CD4-positive, alpha-beta T cell treated with Interleukin-21 for 1 hour (primary cell): Measurements from ENCODE around the gene OCRL.

ENCODE experiments used
- DNase-seq: peaks from one replicate; pipeline ENCODE4 v3.0.0-alpha.2; 2020

Gene OCRL

GRCh38 chrX:129638917-129639316 lies 98.9 kb downstream of the OCRL start:
- DNase-seq = no peak

- no peak for DNase-seq
Measured at GRCh38 chrX:129640737-129641136, 100.7 kb downstream of the OCRL start.

DNA sequence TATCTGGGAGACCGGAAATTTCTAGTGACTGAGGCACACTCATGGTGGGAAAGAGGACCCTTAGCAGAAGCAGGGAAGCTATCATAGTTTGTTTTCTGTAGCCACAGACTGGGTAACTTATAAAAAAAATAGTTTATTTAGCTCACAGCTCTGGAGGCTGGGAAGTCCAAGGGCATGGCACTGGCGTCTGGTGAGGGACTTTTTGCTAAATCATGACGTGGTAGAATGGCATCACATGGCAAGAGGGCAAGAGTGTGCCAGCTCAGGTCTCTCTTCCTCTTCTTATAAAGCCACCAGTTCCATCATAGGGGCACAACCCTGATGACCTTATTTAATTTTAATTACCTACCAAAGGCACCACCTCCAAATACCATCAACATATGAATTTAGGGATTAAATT lies 101.4 kb downstream of the OCRL start:
- no peak for DNase-seq

DNA sequence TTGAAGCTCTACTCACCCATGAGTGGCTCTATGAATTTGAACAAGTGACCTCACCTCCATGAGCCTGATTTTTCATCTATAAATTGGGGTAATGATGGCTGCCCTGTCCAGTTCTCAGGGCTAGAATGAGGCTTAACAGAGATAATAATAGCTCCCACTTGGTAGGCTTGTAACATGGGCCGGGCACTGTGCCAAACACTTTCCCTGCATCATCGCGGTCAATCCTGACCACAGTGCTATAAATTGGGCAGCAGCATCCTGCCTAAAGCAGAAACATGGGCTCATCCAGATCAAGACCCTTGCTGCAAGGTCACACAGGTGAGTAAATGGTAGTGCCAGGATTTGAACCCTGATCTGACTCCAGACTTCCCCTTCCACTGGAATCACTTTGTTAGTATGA lies 101.9 kb downstream of the OCRL start:
- no peak for DNase-seq
